Activated CD4-positive, alpha-beta T cell treated with anti-CD3 and anti-CD28 coated beads, Interleukin-2, amount 10 ng/mL, durations not matched to agents 7 days and 5 days (primary cell): ENCODE data around the gene ZNF629. TPM values are rescaled to one million over a fixed set of nuclear protein-coding genes. Genes with fewer than 3 reads are reported as not detected.

Experiments
- CTCF ChIA-PET: fragments of 350-600 bp; sonication (Branson Sonifier 250); formaldehyde crosslinking; loops from one replicate; lab custom pipeline; 2021; ENCODE audit warnings: antibody characterized with exemption; lab: Charles Lee
- POLR2A ChIA-PET: fragments of 350-600 bp; sonication (Branson Sonifier 250); formaldehyde crosslinking; loops from one replicate; lab custom pipeline; 2021; ENCODE audit warnings: antibody characterized with exemption; lab: Charles Lee
- DNase-seq: peaks from one replicate; pipeline ENCODE4 v3.0.0-alpha.2; 2020
- H3K27ac Mint-ChIP-seq: one replicate; pipeline ENCODE4 v1.8.0; 2021; ENCODE audit warnings: mild to moderate bottlenecking, moderate library complexity, mixed read lengths
- H3K27me3 Mint-ChIP-seq: one replicate; pipeline ENCODE4 v1.8.0; 2021; ENCODE audit warnings: mixed read lengths
- H3K36me3 Mint-ChIP-seq: one replicate; pipeline ENCODE4 v1.8.0; 2021; ENCODE audit warnings: low read depth, mixed read lengths
- H3K4me1 Mint-ChIP-seq: one replicate; pipeline ENCODE4 v1.8.0; 2021; ENCODE audit warnings: mixed read lengths
- H3K4me3 Mint-ChIP-seq: one replicate; pipeline ENCODE4 v1.8.0; 2021; ENCODE audit warnings: mild to moderate bottlenecking, moderate library complexity, mixed read lengths
- H3K9me3 Mint-ChIP-seq: one replicate; pipeline ENCODE4 v1.8.0; 2021; ENCODE audit warnings: mixed read lengths
- total RNA-seq, 2 experiments: library from RNA; stranded (reverse); gene quantifications; one replicate each; pipeline ENCODE4 v1.2.3, GENCODE V29; 2021

The ZNF629 gene
- total RNA-seq, 2 experiments from 2014 or later, result 1.4 TPM

GRCh38 chr16:30761928-30762902 is 24.8 kb downstream of the ZNF629 start, which contains the start of the genes CFAP119 and RNF40:
CFAP119 (minus strand) TSS chr16:30762062; CDS start chr16:30761748, 314 bp downstream.
RNF40 (plus strand) TSS chr16:30762322; CDS start chr16:30762546, 224 bp downstream.
- Mint-ChIP-seq H3K4me1 (peaks cover 32% of the 10 kb centered on the region), H3K27me3 (no peaks in the 10 kb centered on the region), H3K36me3 (peaks cover 28% of the 10 kb centered on the region), H3K9me3 (no peaks in the 10 kb centered on the region), H3K4me3 (peak within 1 kb of the TSS; percentile 98), H3K27ac (peak within 1 kb of the TSS; percentile 93)
- ChIA-PET POLR2A (interaction anchor here (0.7 kb wide), 1 partner anchor 11 kb away, joined by 3 read pairs; no protein-coding TSS in a partner anchor), CTCF (interaction anchor here (1.4 kb wide), 1 partner anchor 13 kb away, joined by 3 read pairs; the partner anchor contains the start of gene PHKG2)
- peak; percentile 94 for DNase-seq

DNA sequence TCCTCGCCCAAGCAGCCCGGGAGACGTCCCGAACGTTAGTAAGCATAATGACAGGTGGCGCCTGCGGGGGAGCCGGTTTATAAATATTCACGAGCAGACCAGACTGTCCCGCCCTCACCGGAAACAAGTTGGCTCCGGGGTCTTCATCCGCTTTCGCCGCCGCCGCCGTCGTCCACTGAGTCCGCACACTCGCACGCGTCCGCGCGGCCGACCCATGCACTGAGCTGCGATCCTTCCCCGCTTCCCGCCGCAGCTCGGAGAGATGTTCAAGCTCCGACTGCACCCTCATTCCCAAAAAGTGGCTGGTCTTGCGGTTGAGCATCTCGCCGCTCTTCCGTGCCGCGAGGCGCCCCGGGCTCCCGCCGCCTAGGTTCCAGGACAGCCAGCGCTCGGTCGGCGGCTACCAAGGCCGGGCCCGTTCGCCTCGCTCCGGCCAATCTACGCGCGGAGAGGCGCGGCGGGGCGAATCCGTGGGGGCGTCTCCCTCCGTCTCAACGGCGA is 25.5 kb downstream of the ZNF629 start:
- peak; percentile 39 for DNase-seq
- CTCF ChIA-PET, result no interaction called here
- Mint-ChIP-seq H3K9me3 (no peaks in the 10 kb centered on the region), H3K36me3 (peaks cover 23% of the 10 kb centered on the region), H3K4me1 (peaks cover 32% of the 10 kb centered on the region), H3K27me3 (no peaks in the 10 kb centered on the region), H3K4me3 (peak overlapping the region; percentile 98), H3K27ac (peak overlapping the region; percentile 93)
- POLR2A ChIA-PET, result no interaction called here

DNA sequence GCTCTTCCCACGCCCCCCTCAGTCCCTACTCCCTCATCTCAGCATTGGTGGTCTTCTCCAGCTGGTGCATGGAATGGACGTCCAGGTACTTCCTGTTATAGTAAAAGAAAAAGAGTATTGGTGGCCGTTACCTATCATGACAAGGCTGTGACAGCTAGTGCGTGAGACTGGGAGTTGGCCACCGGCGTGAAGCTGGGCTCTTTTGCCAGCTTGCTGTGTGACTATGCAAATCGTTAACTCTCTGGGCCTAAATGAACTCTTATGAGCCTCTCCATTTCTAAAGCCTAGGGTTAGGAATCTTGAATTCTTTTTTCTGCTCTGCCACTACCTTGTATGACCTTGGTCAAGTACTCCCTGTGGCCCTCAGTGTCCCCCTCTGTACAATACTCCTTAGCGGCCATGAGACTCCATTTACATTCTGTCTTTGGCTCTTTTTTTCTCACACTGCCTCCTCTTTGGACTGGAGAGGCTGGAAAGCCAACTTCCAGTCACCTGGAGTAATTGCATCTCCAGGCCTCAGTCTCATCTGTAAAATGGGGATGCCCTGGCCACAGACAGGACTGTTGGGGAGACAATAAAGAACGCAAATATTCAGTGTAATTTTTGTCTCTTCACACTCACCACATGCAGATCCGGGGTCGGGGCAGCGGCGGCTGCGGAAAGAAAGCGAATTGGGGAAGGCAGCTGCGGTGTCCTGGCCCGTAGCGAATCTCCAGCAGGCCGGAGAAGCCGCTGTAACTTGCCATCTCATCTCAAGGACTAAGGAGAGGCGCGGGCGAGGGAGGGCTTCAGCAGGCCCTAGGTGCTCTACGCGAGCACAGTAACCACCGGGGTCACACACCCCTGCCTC is 26.2 kb downstream of the ZNF629 start:
- H3K9me3 Mint-ChIP-seq, result no peaks in the 10 kb centered on the region
- ChIA-PET CTCF (interaction anchor here (0.6 to 2.9 kb wide), 8 partner anchors 9 to 381 kb away, joined by 3 to 11 read pairs (median 5); partner anchors contain the start of gene PHKG2), POLR2A (interaction anchor here (0.5 kb wide), 1 partner anchor 245 kb away, joined by 3 read pairs; no protein-coding TSS in a partner anchor)
- H3K27ac Mint-ChIP-seq, result peak overlapping the region; percentile 20
- DNase-seq, result no peak
- H3K36me3 Mint-ChIP-seq, result peaks cover 18% of the 10 kb centered on the region
- peak overlapping the region; percentile 98 for H3K4me3 Mint-ChIP-seq
- H3K27me3 Mint-ChIP-seq, result no peaks in the 10 kb centered on the region
- peaks cover 32% of the 10 kb centered on the region for H3K4me1 Mint-ChIP-seq

DNA sequence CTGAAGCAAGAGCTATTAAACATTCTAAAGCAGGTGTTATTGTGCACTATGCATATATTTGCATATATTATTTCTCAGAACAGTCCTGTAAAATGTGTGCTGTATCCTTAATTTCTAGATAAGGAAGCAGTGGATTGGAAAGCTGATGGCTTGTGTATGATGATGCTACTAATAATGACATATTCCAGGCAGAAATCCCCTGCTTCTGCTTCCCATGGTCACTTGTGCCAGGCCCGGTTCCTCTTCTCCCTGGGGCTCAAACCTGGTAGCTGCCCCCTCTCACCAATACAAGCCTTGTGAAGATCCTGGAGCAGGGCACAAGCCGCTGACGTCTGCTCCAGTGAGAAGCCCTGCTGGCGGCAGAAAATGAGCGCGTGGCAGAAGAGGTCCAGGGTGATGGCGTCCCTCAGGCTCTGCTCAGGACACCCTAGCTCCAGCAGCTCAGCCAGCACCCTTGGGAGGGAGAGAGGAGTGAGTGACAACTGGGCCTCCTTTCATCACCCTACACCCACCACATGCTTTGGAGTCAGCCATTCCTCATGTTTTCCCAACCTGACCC is 26.9 kb downstream of the ZNF629 start:
- peaks cover 32% of the 10 kb centered on the region for H3K4me1 Mint-ChIP-seq
- POLR2A ChIA-PET, result interaction anchor here (0.5 kb wide), 1 partner anchor 245 kb away, joined by 3 read pairs; no protein-coding TSS in a partner anchor
- peak overlapping the region; percentile 98 for H3K4me3 Mint-ChIP-seq
- no peak for DNase-seq
- peaks cover 14% of the 10 kb centered on the region for H3K36me3 Mint-ChIP-seq
- H3K9me3 Mint-ChIP-seq, result no peaks in the 10 kb centered on the region
- CTCF ChIA-PET, result interaction anchor here (0.6 to 2.9 kb wide), 10 partner anchors 9 to 382 kb away, joined by 3 to 11 read pairs (median 4); partner anchors contain the start of gene PHKG2
- no peaks in the 10 kb centered on the region for H3K27me3 Mint-ChIP-seq
- no peak overlapping the region for H3K27ac Mint-ChIP-seq

DNA sequence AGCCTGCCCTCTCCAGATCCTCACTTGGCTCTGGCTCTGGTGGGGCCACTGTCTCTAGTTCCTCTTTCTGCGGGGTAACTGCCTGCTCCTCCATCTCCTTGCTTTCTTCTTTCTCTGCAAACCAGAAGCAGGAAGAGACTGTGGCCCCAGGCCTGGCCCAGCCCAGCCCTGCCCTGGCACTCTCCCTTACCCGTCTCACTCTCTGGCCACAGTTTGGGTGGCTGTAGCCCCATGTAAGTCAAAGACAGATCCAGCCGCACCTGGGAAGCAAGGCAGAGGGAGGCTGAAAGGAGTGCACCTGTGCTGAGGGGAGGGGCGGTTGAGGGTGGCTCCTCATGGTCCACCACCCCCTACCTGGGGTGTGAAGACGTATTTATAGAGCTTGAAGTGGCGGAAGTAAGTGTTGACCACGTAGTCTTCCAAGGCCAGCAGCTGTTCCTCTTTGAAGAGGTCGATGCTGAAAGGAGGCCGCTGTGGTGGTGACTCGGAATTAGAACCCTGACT is 28.0 kb downstream of the ZNF629 start:
- CTCF ChIA-PET, result interaction anchor here (0.8 to 2.9 kb wide), 3 partner anchors 11 to 65 kb away, joined by 3 to 11 read pairs (median 5); partner anchors contain the start of gene PHKG2
- Mint-ChIP-seq H3K9me3 (no peaks in the 10 kb centered on the region), H3K36me3 (peaks cover 13% of the 10 kb centered on the region), H3K27me3 (no peaks in the 10 kb centered on the region), H3K27ac (no peak overlapping the region), H3K4me1 (peaks cover 32% of the 10 kb centered on the region), H3K4me3 (no peak overlapping the region)
- no peak for DNase-seq
- POLR2A ChIA-PET, result no interaction called here

- Mint-ChIP-seq H3K9me3 (no peaks in the 10 kb centered on the region), H3K4me1 (peaks cover 17% of the 10 kb centered on the region), H3K4me3 (no peak overlapping the region), H3K36me3 (peaks cover 4% of the 10 kb centered on the region), H3K27ac (no peak overlapping the region), H3K27me3 (no peaks in the 10 kb centered on the region)
- ChIA-PET CTCF (no interaction called here), POLR2A (no interaction called here)
- DNase-seq, result no peak
These were observed 29.7 kb downstream of the ZNF629 start for GRCh38 chr16:30757316-30757715.

GRCh38 chr16:30756781-30757100 is 30.3 kb downstream of the ZNF629 start:
- ChIA-PET POLR2A (no interaction called here), CTCF (no interaction called here)
- H3K4me1 Mint-ChIP-seq, result peaks cover 13% of the 10 kb centered on the region
- no peak overlapping the region for H3K4me3 Mint-ChIP-seq
- H3K9me3 Mint-ChIP-seq, result no peaks in the 10 kb centered on the region
- H3K27me3 Mint-ChIP-seq, result no peaks in the 10 kb centered on the region
- no peak overlapping the region for H3K27ac Mint-ChIP-seq
- peaks cover 4% of the 10 kb centered on the region for H3K36me3 Mint-ChIP-seq
- no peak for DNase-seq

DNA sequence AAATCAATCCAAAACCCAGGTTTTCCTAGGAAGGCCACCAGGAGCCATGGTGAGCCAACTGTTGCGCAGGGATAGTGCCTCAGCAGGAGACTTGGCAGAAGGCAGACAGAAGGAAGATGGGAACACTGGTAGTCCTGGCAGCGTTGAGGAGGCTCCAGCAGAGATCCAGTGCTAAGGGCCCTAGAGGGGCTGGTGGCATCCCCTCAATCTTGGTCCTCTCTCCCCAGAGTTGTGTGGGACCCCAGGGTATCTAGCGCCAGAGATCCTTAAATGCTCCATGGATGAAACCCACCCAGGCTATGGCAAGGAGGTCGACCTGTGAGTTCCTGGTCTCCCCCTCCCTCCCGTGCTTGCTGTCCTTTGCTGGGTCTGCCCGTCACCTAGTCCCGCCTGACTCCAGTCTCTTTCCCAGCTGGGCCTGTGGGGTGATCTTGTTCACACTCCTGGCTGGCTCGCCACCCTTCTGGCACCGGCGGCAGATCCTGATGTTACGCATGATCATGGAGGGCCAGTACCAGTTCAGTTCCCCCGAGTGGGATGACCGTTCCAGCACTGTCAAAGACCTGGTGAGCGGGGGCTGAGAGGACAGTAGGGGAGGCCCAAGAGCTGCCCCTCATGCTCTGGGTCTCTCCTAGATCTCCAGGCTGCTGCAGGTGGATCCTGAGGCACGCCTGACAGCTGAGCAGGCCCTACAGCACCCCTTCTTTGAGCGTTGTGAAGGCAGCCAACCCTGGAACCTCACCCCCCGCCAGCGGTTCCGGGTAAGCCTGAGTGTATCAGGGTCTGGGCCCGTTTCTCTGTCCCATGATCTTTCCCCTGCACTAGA is 30.8 kb downstream of the ZNF629 start:
- H3K27me3 Mint-ChIP-seq, result no peaks in the 10 kb centered on the region

DNA sequence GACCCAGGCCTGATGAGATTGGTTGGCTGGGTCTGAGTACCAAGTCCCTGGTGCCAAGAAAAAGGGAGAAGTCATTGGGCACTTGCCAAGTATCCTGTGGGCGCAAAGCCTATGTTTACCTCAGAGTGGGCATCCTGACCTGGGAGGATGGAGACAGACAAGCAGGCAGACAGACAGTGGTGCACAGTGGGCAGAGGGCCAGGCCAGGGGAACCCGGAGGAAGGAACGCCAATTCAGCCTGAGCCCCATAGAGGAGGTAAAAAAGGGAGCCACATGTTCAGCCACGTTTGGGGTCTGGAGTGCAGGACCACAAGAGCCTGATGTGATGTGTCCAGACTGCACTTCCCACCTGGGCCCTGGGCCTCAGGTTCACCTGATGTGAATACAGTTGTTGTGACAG is 33.4 kb downstream of the ZNF629 start:
- POLR2A ChIA-PET, result no interaction called here
- Mint-ChIP-seq H3K27me3 (no peaks in the 10 kb centered on the region), H3K36me3 (peaks cover 14% of the 10 kb centered on the region), H3K27ac (no peak overlapping the region), H3K9me3 (no peaks in the 10 kb centered on the region), H3K4me3 (no peak overlapping the region), H3K4me1 (peaks cover 16% of the 10 kb centered on the region)
- no peak for DNase-seq
- CTCF ChIA-PET, result interaction anchor here (0.6 to 1.4 kb wide), 3 partner anchors 16 to 253 kb away, joined by 3 read pairs; no protein-coding TSS in a partner anchor

More for the DNA sequence above, 30.8 kb downstream of the ZNF629 start:
- Mint-ChIP-seq H3K27ac (no peak overlapping the region), H3K4me3 (no peak overlapping the region), H3K9me3 (no peaks in the 10 kb centered on the region), H3K36me3 (peaks cover 10% of the 10 kb centered on the region), H3K4me1 (peaks cover 11% of the 10 kb centered on the region)
- CTCF ChIA-PET, result interaction anchor here (0.5 kb wide), 1 partner anchor 39 kb away, joined by 3 read pairs; no protein-coding TSS in a partner anchor
- no peak for DNase-seq
- POLR2A ChIA-PET, result no interaction called here

DNA sequence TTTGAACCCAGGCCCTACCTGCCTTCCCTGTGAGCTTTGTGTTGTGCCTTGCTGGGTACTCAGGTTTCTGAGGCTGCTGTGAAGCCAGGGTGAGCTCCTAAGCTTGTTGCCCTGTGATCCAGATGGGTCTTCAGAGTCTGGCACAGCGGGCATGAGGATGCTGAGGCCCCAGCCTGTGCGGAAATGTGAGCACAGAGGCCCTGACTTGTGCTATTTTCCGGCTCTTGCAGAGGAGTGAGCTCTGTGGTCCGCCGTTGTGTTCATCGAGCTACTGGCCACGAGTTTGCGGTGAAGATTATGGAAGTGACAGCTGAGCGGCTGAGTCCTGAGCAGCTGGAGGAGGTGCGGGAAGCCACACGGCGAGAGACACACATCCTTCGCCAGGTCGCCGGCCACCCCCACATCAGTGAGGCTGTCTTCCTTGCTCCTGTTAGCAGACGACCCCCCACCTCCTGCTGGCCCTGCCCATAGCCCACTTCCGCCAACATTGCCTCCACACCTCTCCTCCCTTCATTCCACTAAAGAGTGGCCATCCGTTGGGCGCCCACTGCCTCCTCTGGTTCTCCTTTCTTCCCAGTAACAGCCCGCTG is 36.0 kb downstream of the ZNF629 start:
- no peak for DNase-seq
- ChIA-PET POLR2A (no interaction called here), CTCF (interaction anchor here (0.8 to 1.4 kb wide), 2 partner anchors 9 to 13 kb away, joined by 3 read pairs; no protein-coding TSS in a partner anchor)
- Mint-ChIP-seq H3K36me3 (peaks cover 17% of the 10 kb centered on the region), H3K4me3 (peak overlapping the region; percentile 11), H3K27me3 (no peaks in the 10 kb centered on the region), H3K9me3 (no peaks in the 10 kb centered on the region), H3K4me1 (peaks cover 31% of the 10 kb centered on the region), H3K27ac (no peak overlapping the region)

DNA sequence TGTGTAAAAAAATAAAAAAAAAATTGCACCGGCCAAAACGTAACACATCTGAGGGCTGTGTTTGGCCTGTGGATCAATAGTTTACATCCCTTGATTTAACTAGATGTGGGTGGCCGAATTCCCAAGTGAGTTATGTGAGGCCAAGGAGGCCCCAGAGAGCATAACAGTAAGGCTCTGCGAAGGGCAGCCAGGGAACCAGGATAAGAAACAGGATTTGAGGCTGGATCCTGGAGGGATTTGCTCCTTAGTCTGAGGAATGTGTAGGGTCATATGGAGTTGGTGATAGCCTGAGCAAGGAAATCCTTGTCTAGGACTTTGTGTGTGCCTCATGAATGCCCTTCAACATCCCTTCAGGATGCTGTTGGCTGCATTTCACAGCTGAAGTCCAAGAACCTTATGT is 36.8 kb downstream of the ZNF629 start:
- ChIA-PET POLR2A (no interaction called here), CTCF (interaction anchor here (1.1 kb wide), 1 partner anchor 15 kb away, joined by 5 read pairs; no protein-coding TSS in a partner anchor)
- peak overlapping the region; percentile 11 for H3K4me3 Mint-ChIP-seq
- peaks cover 31% of the 10 kb centered on the region for H3K4me1 Mint-ChIP-seq
- no peak for DNase-seq
- H3K36me3 Mint-ChIP-seq, result peaks cover 17% of the 10 kb centered on the region
- H3K27ac Mint-ChIP-seq, result no peak overlapping the region
- no peaks in the 10 kb centered on the region for H3K27me3 Mint-ChIP-seq
- no peaks in the 10 kb centered on the region for H3K9me3 Mint-ChIP-seq
